ENCODE data around the gene TBL1X. TPM values are rescaled to one million over a fixed set of nuclear protein-coding genes. Genes with fewer than 3 reads are reported as not detected.

TBL1X gene
- total RNA-seq (10 to 100 TPM; 21.0 to 50.8 (median 40.5) TPM), total RNA-seq (25.6 to 112 (median 69.6) reads per million in 29 experiments)
- 21.5 TPM for total RNA-seq (2013)

- H3K27me3 ChIP-seq (replicated peaks in 1 of 2; ENCODE audit: control insufficient read depth in 2 of 2, extremely low read depth in 1 of 2, insufficient read depth in 2 of 2, low read length in 1 of 2): no peaks in the 10 kb centered on the region
- no peaks in the 10 kb centered on the region for H3K9me3 Mint-ChIP-seq
- H3K4me1 ChIP-seq (ENCODE audit: control insufficient read depth in 1 of 2, extremely low read depth in 1 of 2, insufficient read depth in 2 of 2, low read length in 2 of 2): peaks cover 16 to 54% of the 10 kb centered on the region in 2 experiments
- H3K36me3 ChIP-seq (ENCODE audit: control insufficient read depth in 2 of 2, extremely low read depth in 1 of 2, insufficient read depth in 1 of 2, low read length in 1 of 2): no peaks in the 10 kb centered on the region
- H3K4me3 Mint-ChIP-seq: peak within 1 kb of the TSS; percentile 74 to 85 (median 79)
- peak; percentile 31 to 51 (median 46) for ATAC-seq (replicated peaks in 1 of 4)
- CTCF ChIA-PET: interaction anchor here in 1 of 2 donors (0.7 kb wide), 1 partner anchor 650 kb away, joined by 3 read pairs; no protein-coding TSS in a partner anchor
- peak within 1 kb of the TSS; percentile 59 to 68 for H3K4me3 ChIP-seq (ENCODE audit: control insufficient read depth in 1 of 2, extremely low read depth in 1 of 2, low read length in 1 of 2)
- peak in 30 of 35 experiments; percentile 4 to 67 (median 37) for DNase-seq
- peaks cover 6% of the 10 kb centered on the region for H3K36me3 Mint-ChIP-seq
- peak within 1 kb of the TSS; percentile 62 for H3K27ac ChIP-seq (ENCODE audit: low read length)
- WGBS (ENCODE audit: insufficient coverage): 0% methylated on average over 18 of the region's 99 CpGs
- peaks cover 0 to 12% of the 10 kb centered on the region in 2 donors for H3K27me3 Mint-ChIP-seq
- POLR2A ChIA-PET: interaction anchor here in 1 of 2 donors (0.7 to 0.8 kb wide), 2 partner anchors 123 to 476 kb away, joined by 3 read pairs; no protein-coding TSS in a partner anchor
- H3K27ac Mint-ChIP-seq: peak within 1 kb of the TSS; percentile 80 to 87
- H3K9me3 ChIP-seq: no peaks in the 10 kb centered on the region
- peaks cover 52 to 57% (median 54%) of the 10 kb centered on the region in 3 donors for H3K4me1 Mint-ChIP-seq
Observed at GRCh38 chrX:9464435-9465371, at the start of gene TBL1X. Gene TBL1X, plus strand, starts transcription at chrX:9465058. Its CDS starts 188,529 bp downstream, at chrX:9653587.

DNA sequence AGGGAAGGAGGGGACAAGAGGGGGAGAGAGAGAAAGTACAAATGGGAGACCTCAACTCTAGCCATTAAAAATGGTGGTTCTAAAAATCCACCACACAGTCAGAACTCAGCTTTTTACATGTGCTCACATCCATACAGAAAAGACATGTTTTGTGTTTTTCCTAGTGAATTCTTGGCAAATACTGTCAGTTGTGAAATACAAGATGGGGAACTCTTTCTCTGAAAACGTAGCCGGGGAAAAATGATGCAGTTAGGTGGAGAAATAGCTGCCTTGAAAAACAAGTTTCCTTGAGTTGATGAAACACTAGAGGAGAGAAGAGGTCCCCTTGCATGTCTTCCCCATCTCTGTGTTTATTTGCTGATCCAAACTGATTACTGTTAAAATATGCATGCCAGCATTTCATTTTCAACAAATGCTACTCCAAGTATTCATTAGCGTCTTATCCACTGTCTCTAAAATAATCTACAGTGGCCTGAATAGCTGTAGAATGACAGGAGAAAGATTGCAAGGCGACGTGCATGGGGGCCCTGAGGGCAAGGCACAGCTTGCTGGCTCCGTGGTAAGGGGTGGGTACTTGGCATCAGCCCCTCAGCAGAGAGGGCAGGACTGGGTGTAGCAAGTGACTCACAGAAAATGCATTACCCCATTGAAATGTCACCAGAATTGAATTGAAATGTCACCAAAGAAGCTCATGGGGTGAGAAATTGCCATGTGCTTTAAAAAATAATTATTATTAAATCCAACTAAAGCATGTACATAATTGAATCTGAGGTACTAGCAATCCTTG is 48.1 kb upstream of the TBL1X start:
- WGBS (ENCODE audit: insufficient coverage): no CpG with 5 or more reads among the region's 6 CpGs
- Mint-ChIP-seq H3K4me1 (peaks cover 7 to 13% (median 7%) of the 10 kb centered on the region in 3 donors), H3K27me3 (peaks cover 0 to 7% of the 10 kb centered on the region in 2 donors), H3K27ac (no peak overlapping the region), H3K9me3 (peaks cover 0 to under 1% (median 0%) of the 10 kb centered on the region in 3 donors), H3K4me3 (no peak overlapping the region), H3K36me3 (no peaks in the 10 kb centered on the region)
- H3K4me3 ChIP-seq (ENCODE audit: control insufficient read depth in 1 of 2, extremely low read depth in 1 of 2, low read length in 1 of 2): no peak overlapping the region
- H3K27ac ChIP-seq (ENCODE audit: low read length): no peak overlapping the region
- DNase-seq (no peak), ATAC-seq (replicated peaks in 1 of 4) (no peak)
- H3K27me3 ChIP-seq (replicated peaks in 1 of 2; ENCODE audit: control insufficient read depth in 2 of 2, extremely low read depth in 1 of 2, insufficient read depth in 2 of 2, low read length in 1 of 2): no peaks in the 10 kb centered on the region
- no peaks in the 10 kb centered on the region for H3K4me1 ChIP-seq (ENCODE audit: control insufficient read depth in 1 of 2, extremely low read depth in 1 of 2, insufficient read depth in 2 of 2, low read length in 2 of 2)
- POLR2A ChIA-PET: interaction anchor here in 1 of 2 donors (0.7 kb wide), 1 partner anchor 721 kb away, joined by 4 read pairs; no protein-coding TSS in a partner anchor
- CTCF ChIA-PET: no interaction called here
- H3K36me3 ChIP-seq (ENCODE audit: control insufficient read depth in 2 of 2, extremely low read depth in 1 of 2, insufficient read depth in 1 of 2, low read length in 1 of 2): no peaks in the 10 kb centered on the region
- no peaks in the 10 kb centered on the region for H3K9me3 ChIP-seq

DNA sequence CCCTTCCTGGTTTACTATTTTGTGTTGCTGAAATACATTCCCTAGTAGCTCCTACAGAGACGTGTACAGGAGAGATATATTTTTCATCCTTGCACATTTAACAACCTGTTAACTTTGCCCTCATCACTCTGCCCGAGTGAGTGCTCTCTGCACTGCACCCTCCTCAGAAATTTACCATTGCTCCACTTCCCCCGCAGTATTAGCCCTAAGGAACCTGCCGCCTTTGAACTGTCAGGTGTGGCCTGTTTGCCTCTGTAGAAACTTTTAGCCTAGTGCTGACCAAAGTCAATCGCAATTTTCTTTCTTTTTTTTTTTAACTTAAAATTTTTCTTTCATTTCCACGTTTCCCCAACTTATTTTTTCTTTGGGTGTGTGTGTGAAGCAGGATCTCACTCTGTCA is 46.6 kb upstream of the TBL1X start:
- no peak overlapping the region for H3K4me3 Mint-ChIP-seq
- 90% methylated on average over 2 of the region's 6 CpGs for WGBS (ENCODE audit: insufficient coverage)
- no peak overlapping the region for H3K4me3 ChIP-seq (ENCODE audit: control insufficient read depth in 1 of 2, extremely low read depth in 1 of 2, low read length in 1 of 2)
- ATAC-seq (replicated peaks in 1 of 4) (no peak), DNase-seq (no peak)
- no peak overlapping the region for H3K27ac Mint-ChIP-seq
- H3K4me1 Mint-ChIP-seq: peaks cover 7 to 13% (median 7%) of the 10 kb centered on the region in 3 donors
- POLR2A ChIA-PET: no interaction called here
- H3K27ac ChIP-seq (ENCODE audit: low read length): no peak overlapping the region
- H3K36me3 ChIP-seq (ENCODE audit: control insufficient read depth in 2 of 2, extremely low read depth in 1 of 2, insufficient read depth in 1 of 2, low read length in 1 of 2): no peaks in the 10 kb centered on the region
- H3K9me3 ChIP-seq: no peaks in the 10 kb centered on the region
- peaks cover 0 to 7% of the 10 kb centered on the region in 2 donors for H3K27me3 Mint-ChIP-seq
- no peaks in the 10 kb centered on the region for H3K9me3 Mint-ChIP-seq
- CTCF ChIA-PET: no interaction called here
- H3K27me3 ChIP-seq (replicated peaks in 1 of 2; ENCODE audit: control insufficient read depth in 2 of 2, extremely low read depth in 1 of 2, insufficient read depth in 2 of 2, low read length in 1 of 2): no peaks in the 10 kb centered on the region
- H3K4me1 ChIP-seq (ENCODE audit: control insufficient read depth in 1 of 2, extremely low read depth in 1 of 2, insufficient read depth in 2 of 2, low read length in 2 of 2): no peaks in the 10 kb centered on the region
- no peaks in the 10 kb centered on the region for H3K36me3 Mint-ChIP-seq

DNA sequence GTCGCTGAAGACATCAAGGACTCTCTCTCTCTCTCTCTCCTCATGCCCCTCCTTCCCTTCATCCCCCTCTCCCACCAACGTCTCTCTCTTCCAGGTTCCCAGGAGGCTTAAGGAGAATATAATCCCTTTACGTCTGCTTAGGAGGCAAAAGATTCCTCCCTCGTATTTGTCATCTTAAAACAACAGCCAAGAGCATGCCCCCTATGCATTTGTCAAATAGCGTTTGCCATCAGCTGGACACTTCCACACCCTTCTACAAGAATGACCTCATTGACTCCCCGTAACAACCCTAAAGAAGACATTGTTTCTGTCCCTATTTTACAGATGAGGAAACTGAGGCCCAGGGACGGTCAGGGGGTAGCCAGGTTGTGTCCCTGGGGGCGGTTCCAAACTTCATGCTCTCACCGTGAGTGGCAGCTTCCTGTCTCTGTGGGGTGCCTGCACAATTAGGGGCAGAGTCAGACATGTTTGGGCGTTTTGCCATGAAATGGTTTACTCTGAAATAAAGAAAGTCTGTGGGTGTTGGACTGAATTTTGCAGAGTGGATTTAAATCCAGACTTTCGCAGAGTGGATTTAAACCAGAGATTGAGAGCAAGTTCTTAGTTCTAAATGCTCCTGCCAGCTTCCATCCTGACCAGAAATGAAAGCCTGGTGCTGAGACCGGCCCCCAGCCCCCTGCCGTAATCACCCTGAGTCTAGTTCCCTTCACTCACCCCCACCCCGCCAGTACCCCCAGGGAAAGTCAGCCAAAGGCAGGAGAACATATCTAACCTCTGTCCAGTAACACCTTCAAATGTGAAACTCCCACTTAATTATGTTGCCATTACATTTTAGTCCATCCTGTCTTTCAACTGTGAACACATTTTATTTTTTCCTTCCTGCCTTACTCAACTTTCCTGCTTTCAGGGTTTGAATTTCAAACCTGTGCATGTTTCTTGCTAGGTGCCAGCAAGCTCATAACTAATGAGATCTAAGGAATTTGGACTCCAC is 44.3 kb upstream of the TBL1X start:
- Mint-ChIP-seq H3K4me1 (peaks cover 7 to 13% (median 7%) of the 10 kb centered on the region in 3 donors), H3K9me3 (peaks cover 0 to 3% (median 2%) of the 10 kb centered on the region in 3 donors), H3K27ac (no peak overlapping the region), H3K27me3 (peaks cover 0 to 7% of the 10 kb centered on the region in 2 donors), H3K4me3 (no peak overlapping the region), H3K36me3 (no peaks in the 10 kb centered on the region)
- CTCF ChIA-PET: no interaction called here
- 80% methylated on average over 1 of the region's 14 CpGs for WGBS (ENCODE audit: insufficient coverage)
- Histone ChIP-seq H3K27me3 (replicated peaks in 1 of 2; ENCODE audit: control insufficient read depth in 2 of 2, extremely low read depth in 1 of 2, insufficient read depth in 2 of 2, low read length in 1 of 2) (no peaks in the 10 kb centered on the region), H3K27ac (ENCODE audit: low read length) (no peak overlapping the region), H3K36me3 (ENCODE audit: control insufficient read depth in 2 of 2, extremely low read depth in 1 of 2, insufficient read depth in 1 of 2, low read length in 1 of 2) (no peaks in the 10 kb centered on the region), H3K4me3 (ENCODE audit: control insufficient read depth in 1 of 2, extremely low read depth in 1 of 2, low read length in 1 of 2) (no peak overlapping the region), H3K9me3 (no peaks in the 10 kb centered on the region), H3K4me1 (ENCODE audit: control insufficient read depth in 1 of 2, extremely low read depth in 1 of 2, insufficient read depth in 2 of 2, low read length in 2 of 2) (no peaks in the 10 kb centered on the region)
- ATAC-seq (replicated peaks in 1 of 4) (peak in 1 of 4 experiments; percentile 29), DNase-seq (peak in 5 of 35 experiments; percentile 1 to 5 (median 3))
- POLR2A ChIA-PET: interaction anchor here in 1 of 2 donors (0.7 kb wide), 1 partner anchor 570 kb away, joined by 3 read pairs; no protein-coding TSS in a partner anchor

DNA sequence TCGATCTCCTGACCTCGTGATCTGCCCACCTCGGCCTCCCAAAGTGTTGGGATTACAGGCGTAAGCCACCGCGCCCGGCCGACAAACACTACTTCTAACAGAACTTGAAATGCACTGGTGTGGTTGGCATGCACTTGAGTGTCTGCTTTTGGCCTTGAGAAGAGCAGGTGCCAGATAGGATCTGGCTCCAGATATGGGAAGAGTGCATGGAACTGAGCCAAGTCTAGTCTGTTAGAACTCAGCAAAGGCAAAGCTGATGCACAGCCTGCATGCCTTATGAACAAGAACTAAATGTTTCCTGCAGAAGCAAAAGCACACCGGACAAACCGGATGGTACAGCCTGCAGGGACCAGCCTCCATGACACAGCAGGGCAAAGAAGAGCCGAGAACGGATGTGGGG is 35.1 kb upstream of the TBL1X start:
- Mint-ChIP-seq H3K4me3 (no peak overlapping the region), H3K36me3 (no peaks in the 10 kb centered on the region), H3K9me3 (peaks cover 0 to 5% (median 0%) of the 10 kb centered on the region in 3 donors), H3K27me3 (no peaks in the 10 kb centered on the region), H3K27ac (no peak overlapping the region), H3K4me1 (no peaks in the 10 kb centered on the region)
- Histone ChIP-seq H3K27ac (ENCODE audit: low read length) (no peak overlapping the region), H3K4me3 (ENCODE audit: control insufficient read depth in 1 of 2, extremely low read depth in 1 of 2, low read length in 1 of 2) (no peak overlapping the region), H3K36me3 (ENCODE audit: control insufficient read depth in 2 of 2, extremely low read depth in 1 of 2, insufficient read depth in 1 of 2, low read length in 1 of 2) (no peaks in the 10 kb centered on the region), H3K27me3 (replicated peaks in 1 of 2; ENCODE audit: control insufficient read depth in 2 of 2, extremely low read depth in 1 of 2, insufficient read depth in 2 of 2, low read length in 1 of 2) (no peaks in the 10 kb centered on the region), H3K4me1 (ENCODE audit: control insufficient read depth in 1 of 2, extremely low read depth in 1 of 2, insufficient read depth in 2 of 2, low read length in 2 of 2) (no peaks in the 10 kb centered on the region), H3K9me3 (no peaks in the 10 kb centered on the region)
- WGBS (ENCODE audit: insufficient coverage): 100% methylated on average over 2 of the region's 12 CpGs
- CTCF ChIA-PET: no interaction called here
- ATAC-seq (replicated peaks in 1 of 4) (no peak), DNase-seq (no peak)
- POLR2A ChIA-PET: interaction anchor here in 1 of 2 donors (0.7 kb wide), 1 partner anchor 382 kb away, joined by 3 read pairs; no protein-coding TSS in a partner anchor

Measured in T-cell (primary cell).